HEK293 (cell line): ENCODE data around the gene CHMP4A.

ENCODE experiments used
- CTCF ChIA-PET: fragments of 350-600 bp; formaldehyde crosslinking; extraction: SDS; loops from one replicate; lab custom pipeline; 2021; ENCODE audit warnings: antibody characterized with exemption; lab: Yijun Ruan, JAX
- POLR2A ChIA-PET: fragments of 300-600 bp; formaldehyde crosslinking; extraction: SDS; loops from one replicate; lab custom pipeline; 2020; ENCODE audit warnings: antibody characterized with exemption, inconsistent platforms; lab: Yijun Ruan, JAX
- H3K27ac ChIP-seq: fragments of 200-500 bp; sonication (Bioruptor generic); 2 replicates; pipeline ENCODE4 v1.5.1; 2014; ENCODE audit warnings: low read depth, low read length, control low read depth, inconsistent platforms; ENCODE audit errors: extremely low read depth
- H3K36me3 ChIP-seq, 2 experiments: fragments of 200-500 bp in 1 of 2; sonication (Bioruptor generic) in 1 of 2; 1 replicate in 1 of 2; 2 replicates in 1 of 2; pipeline ENCODE4 v1.5.1; 2014 to 2017; ENCODE audit warnings: inconsistent platforms in 2 of 2, low read length in 2 of 2; ENCODE audit not compliant: control insufficient read depth in 2 of 2, insufficient read depth in 1 of 2
- H3K4me1 ChIP-seq: fragments of 200-500 bp; sonication (Bioruptor generic); 2 replicates; pipeline ENCODE4 v1.5.1; 2014; ENCODE audit warnings: mild to moderate bottlenecking, low read length, inconsistent platforms; ENCODE audit not compliant: control insufficient read depth, insufficient read depth
- H3K4me3 ChIP-seq: 2 replicates; pipeline ENCODE4 v1.5.1; 2011; ENCODE audit warnings: low read depth, mild to moderate bottlenecking, control low read depth, low read length, moderate library complexity
- H3K9me3 ChIP-seq: fragments of 200-500 bp; sonication (Bioruptor generic); 2 replicates; pipeline ENCODE4 v1.5.1; 2014; ENCODE audit warnings: low read depth, low read length, inconsistent platforms; ENCODE audit not compliant: control insufficient read depth, insufficient read depth
- TRIM28 ChIP-seq: IDR thresholded peaks from 2 replicates; pipeline ENCODE4 v1.6.1; 2011; ENCODE audit warnings: low read length, control low read depth, borderline replicate concordance
- ZFP37 ChIP-seq: fragments of 450-650 bp; formaldehyde crosslinking; IDR thresholded peaks from 2 replicates; pipeline ENCODE4 v1.5.1; 2016; ENCODE audit warnings: missing biosample characterization, missing genetic modification characterization
- ZNF114 ChIP-seq: fragments of 450-650 bp; formaldehyde crosslinking; IDR thresholded peaks from 2 replicates; pipeline ENCODE4 v1.5.0; 2017; ENCODE audit warnings: missing biosample characterization, missing genetic modification characterization
- ZNF146 ChIP-seq: fragments of 450-650 bp; formaldehyde crosslinking; IDR thresholded peaks from 2 replicates; pipeline ENCODE4 v1.5.1; 2016; ENCODE audit warnings: missing biosample characterization, missing genetic modification characterization
- ZNF174 ChIP-seq: fragments of 450-650 bp; formaldehyde crosslinking; IDR thresholded peaks from 2 replicates; pipeline ENCODE4 v1.5.0; 2017; ENCODE audit warnings: missing biosample characterization, mild to moderate bottlenecking, missing genetic modification characterization
- ZNF18 ChIP-seq: fragments of 450-650 bp; formaldehyde crosslinking; IDR thresholded peaks from 2 replicates; pipeline ENCODE4 v1.5.1; 2016; ENCODE audit warnings: missing biosample characterization, missing genetic modification characterization
- ZNF211 ChIP-seq: fragments of 450-650 bp; formaldehyde crosslinking; IDR thresholded peaks from 2 replicates; pipeline ENCODE4 v1.5.1; 2016; ENCODE audit warnings: low read depth, missing biosample characterization, missing genetic modification characterization
- ZNF214 ChIP-seq: fragments of 450-650 bp; formaldehyde crosslinking; IDR thresholded peaks from 2 replicates; pipeline ENCODE4 v1.5.1; 2017; ENCODE audit warnings: missing biosample characterization, mild to moderate bottlenecking, missing genetic modification characterization, borderline replicate concordance
- ZNF266 ChIP-seq: fragments of 450-650 bp; formaldehyde crosslinking; IDR thresholded peaks from 2 replicates; pipeline ENCODE4 v1.5.1; 2016; ENCODE audit warnings: missing biosample characterization, missing genetic modification characterization, low read depth
- ZNF518A ChIP-seq: fragments of 450-650 bp; formaldehyde crosslinking; conservative IDR thresholded peaks from 2 replicates; pipeline ENCODE4 v1.5.1; 2016; ENCODE audit warnings: low read depth, missing biosample characterization, missing genetic modification characterization
- ZNF596 ChIP-seq: fragments of 450-650 bp; IDR thresholded peaks from 2 replicates; pipeline ENCODE4 v1.5.0; 2018; ENCODE audit warnings: missing biosample characterization, mild to moderate bottlenecking, missing genetic modification characterization, moderate library complexity
- ZNF645 ChIP-seq: fragments of 450-650 bp; formaldehyde crosslinking; IDR thresholded peaks from 2 replicates; pipeline ENCODE4; 2016; ENCODE audit warnings: missing biosample characterization, missing genetic modification characterization
- ZNF660 ChIP-seq: fragments of 450-650 bp; IDR thresholded peaks from 2 replicates; pipeline ENCODE4 v1.5.1; 2018; ENCODE audit warnings: missing biosample characterization, mild to moderate bottlenecking, missing genetic modification characterization
- ZNF664 ChIP-seq: fragments of 450-650 bp; formaldehyde crosslinking; IDR thresholded peaks from 2 replicates; pipeline ENCODE4 v1.5.1; 2016; ENCODE audit warnings: missing biosample characterization, missing genetic modification characterization
- ZNF692 ChIP-seq: fragments of 450-650 bp; formaldehyde crosslinking; IDR thresholded peaks from 2 replicates; pipeline ENCODE4 v1.5.1; 2016; ENCODE audit warnings: missing biosample characterization, missing genetic modification characterization
- ZNF747 ChIP-seq: fragments of 450-650 bp; formaldehyde crosslinking; IDR thresholded peaks from 2 replicates; pipeline ENCODE4 v1.5.1; 2016; ENCODE audit warnings: missing biosample characterization, missing genetic modification characterization
- ZNF76 ChIP-seq: fragments of 450-650 bp; formaldehyde crosslinking; IDR thresholded peaks from 2 replicates; pipeline ENCODE4; 2016; ENCODE audit warnings: low read depth, missing biosample characterization, missing genetic modification characterization, borderline replicate concordance
- ZSCAN18 ChIP-seq: fragments of 450-650 bp; formaldehyde crosslinking; IDR thresholded peaks from 2 replicates; pipeline ENCODE4 v1.5.1; 2016; ENCODE audit warnings: missing biosample characterization, missing genetic modification characterization
- ZSCAN4 ChIP-seq: fragments of 450-650 bp; formaldehyde crosslinking; IDR thresholded peaks from 2 replicates; pipeline ENCODE4 v1.5.1; 2017; ENCODE audit warnings: missing biosample characterization, missing genetic modification characterization

CHMP4A gene

GRCh38 chr14:24194186-24194872 lies 19.0 kb downstream of the CHMP4A start:
- H3K4me3 ChIP-seq, result peak overlapping the region; percentile 89; the same call in 1 of the 2 replicates
- no peaks in the 10 kb centered on the region for H3K9me3 ChIP-seq
- TF ChIP-seq ZNF76 (tag by site-specific recombination), result no peak
- no peak for TF ChIP-seq ZNF146 (tag by site-specific recombination)
- TF ChIP-seq ZNF664 (tag by site-specific recombination), result no peak
- TF ChIP-seq TRIM28, result no peak
- TF ChIP-seq ZSCAN4, result no peak
- TF ChIP-seq ZNF266, result no peak
- no peak for TF ChIP-seq ZNF645
- TF ChIP-seq ZNF596, result no peak
- TF ChIP-seq ZNF211 (tag by site-specific recombination), result no peak
- TF ChIP-seq ZFP37 (tag by site-specific recombination), result no peak
- no peak for TF ChIP-seq ZNF518A (tag by site-specific recombination)
- TF ChIP-seq ZNF18 (tag by site-specific recombination), result no peak
- TF ChIP-seq ZNF214 (tag by site-specific recombination), result no peak
- CTCF ChIA-PET, result interaction anchor here (0.6 to 2.4 kb wide), 2 partner anchors 34 to 49 kb away, joined by 3 to 10 read pairs; partner anchors contain the start of gene IRF9
- POLR2A ChIA-PET, result interaction anchor here (0.9 to 4.1 kb wide), 7 partner anchors 19 to 100 kb away, joined by 5 to 43 read pairs (median 9); partner anchors contain the start of genes CHMP4A, IRF9, MDP1 and PCK2
- peaks cover 6 to 53% of the 10 kb centered on the region in 2 experiments for H3K36me3 ChIP-seq
- peaks cover 4% of the 10 kb centered on the region; the same call in 1 of the 2 replicates for H3K4me1 ChIP-seq
- H3K27ac ChIP-seq, result peak overlapping the region; percentile 97

- H3K4me1 ChIP-seq, result peaks cover 6% of the 10 kb centered on the region; the same call in 1 of the 2 replicates
- POLR2A ChIA-PET, result no interaction called here
- H3K9me3 ChIP-seq, result no peaks in the 10 kb centered on the region
- H3K27ac ChIP-seq, result no peak overlapping the region
- TF ChIP-seq ZNF747 (no peak), ZNF660 (tag by site-specific recombination) (no peak), ZNF174 (tag by site-specific recombination) (no peak), ZNF114 (tag by site-specific recombination) (no peak), ZSCAN18 (no peak), ZNF692 (tag by site-specific recombination) (no peak)
- TF ChIP-seq, all 188 proteins: peak for 0
- CTCF ChIA-PET, result no interaction called here
- H3K4me3 ChIP-seq, result no peak overlapping the region
- H3K36me3 ChIP-seq, result peaks cover 6 to 43% of the 10 kb centered on the region in 2 experiments
Measured at GRCh38 chr14:24192933-24193332, 20.4 kb downstream of the CHMP4A start.
